Mucosa of stomach (tissue), 1 donor: ENCODE measurements around the gene BANF2.

Experiments used
- H3K27me3 ChIP-seq: one replicate; pipeline ENCODE4 v1.7.0; 2013; ENCODE audit warnings: mild to moderate bottlenecking, low read length; ENCODE audit not compliant: control insufficient read depth, insufficient read depth
- H3K36me3 ChIP-seq: one replicate; pipeline ENCODE4 v1.7.0; 2013; ENCODE audit warnings: low read length; ENCODE audit not compliant: control insufficient read depth, insufficient read depth
- H3K4me1 ChIP-seq: one replicate; pipeline ENCODE4 v1.7.0; 2013; ENCODE audit warnings: mild to moderate bottlenecking, low read length; ENCODE audit not compliant: control insufficient read depth, insufficient read depth
- H3K4me3 ChIP-seq: one replicate; pipeline ENCODE4 v1.7.0; 2013; ENCODE audit warnings: low read length
- H3K9ac ChIP-seq: one replicate; pipeline ENCODE4 v1.7.0; 2013; ENCODE audit warnings: mild to moderate bottlenecking, low read length, moderate library complexity
- H3K9me3 ChIP-seq: one replicate; pipeline ENCODE4 v1.7.0; 2013; ENCODE audit warnings: mild to moderate bottlenecking, low read length, moderate library complexity; ENCODE audit not compliant: control insufficient read depth
- donor health status: Pancreatic carcinoma.

BANF2 gene

DNA sequence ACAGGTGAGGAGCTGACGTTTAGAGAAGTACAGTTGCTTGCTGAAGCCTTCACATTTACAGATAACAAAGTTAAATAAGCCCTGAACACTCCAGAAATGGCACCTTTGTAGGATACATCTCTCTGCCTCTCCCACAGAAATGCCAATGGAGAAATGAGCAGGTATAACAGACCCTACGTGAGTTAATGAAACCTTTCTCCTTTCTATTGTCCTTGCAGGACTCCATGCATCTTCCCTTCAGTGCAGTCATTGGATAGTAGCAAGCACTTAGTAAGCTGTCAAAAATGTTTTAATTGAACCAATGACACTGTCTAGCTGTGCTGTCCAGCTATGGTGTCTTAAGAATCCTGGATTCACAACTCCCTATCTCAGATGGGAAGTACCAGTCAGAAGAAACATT is 9.6 kb upstream of the BANF2 start:
- Histone ChIP-seq H3K9me3 (peaks cover 9% of the 10 kb centered on the region), H3K27me3 (peaks cover 3% of the 10 kb centered on the region), H3K4me3 (no peak overlapping the region), H3K9ac (no peak overlapping the region), H3K36me3 (no peaks in the 10 kb centered on the region), H3K4me1 (peaks cover 9% of the 10 kb centered on the region)

DNA sequence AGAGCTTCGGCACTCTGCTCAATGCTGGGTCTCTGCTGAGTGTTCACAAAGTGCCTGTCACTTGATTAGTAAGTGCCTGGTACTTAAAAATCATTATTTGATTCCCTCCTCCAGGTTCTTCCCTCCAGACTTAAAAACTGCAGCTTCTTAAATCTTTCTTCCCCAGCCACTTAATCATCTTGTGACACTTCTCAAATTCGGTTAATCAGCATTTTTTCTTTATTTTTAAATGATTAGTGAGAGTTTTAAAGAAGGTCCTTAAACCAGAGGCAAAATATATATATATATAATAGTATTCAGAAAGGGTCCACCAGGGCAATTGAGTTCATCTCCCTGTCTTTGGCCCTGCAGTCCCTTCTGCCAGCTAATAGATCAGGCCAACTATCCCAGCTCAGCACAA is 8.0 kb upstream of the BANF2 start:
- Histone ChIP-seq H3K4me1 (peaks cover 6% of the 10 kb centered on the region), H3K36me3 (no peaks in the 10 kb centered on the region), H3K9me3 (peaks cover 5% of the 10 kb centered on the region), H3K4me3 (no peak overlapping the region), H3K27me3 (peaks cover 3% of the 10 kb centered on the region), H3K9ac (no peak overlapping the region)

DNA sequence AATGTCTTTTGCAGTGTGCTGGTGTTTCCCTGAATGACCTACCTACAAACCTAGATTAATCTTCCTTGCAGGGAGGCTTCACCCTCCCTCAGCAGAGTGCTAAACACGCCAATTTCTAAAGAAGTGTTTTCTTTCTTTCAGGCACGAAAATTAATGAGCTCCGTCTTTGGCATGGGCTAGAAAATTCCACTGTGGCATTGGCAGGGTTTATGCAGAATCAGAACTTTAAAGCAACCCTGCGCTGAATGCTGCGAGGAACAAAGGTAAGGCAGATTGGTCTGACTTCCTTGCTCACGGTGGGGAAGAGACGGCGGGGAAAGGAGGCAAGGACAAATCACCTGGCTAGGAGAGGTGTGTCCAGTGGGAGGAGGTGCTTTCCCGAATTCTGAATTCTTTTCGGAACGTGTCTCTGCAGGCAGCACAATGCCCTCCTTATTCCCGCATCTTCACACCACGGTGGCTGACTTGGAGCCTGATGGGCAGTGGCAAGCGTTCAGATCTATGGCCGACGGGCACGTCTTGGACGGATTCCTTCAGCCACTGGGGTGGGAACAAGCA is 6.2 kb upstream of the BANF2 start:
- Histone ChIP-seq H3K4me3 (no peak overlapping the region), H3K9me3 (no peaks in the 10 kb centered on the region), H3K27me3 (peaks cover 3% of the 10 kb centered on the region), H3K9ac (no peak overlapping the region), H3K36me3 (no peaks in the 10 kb centered on the region), H3K4me1 (peaks cover 10% of the 10 kb centered on the region)

DNA sequence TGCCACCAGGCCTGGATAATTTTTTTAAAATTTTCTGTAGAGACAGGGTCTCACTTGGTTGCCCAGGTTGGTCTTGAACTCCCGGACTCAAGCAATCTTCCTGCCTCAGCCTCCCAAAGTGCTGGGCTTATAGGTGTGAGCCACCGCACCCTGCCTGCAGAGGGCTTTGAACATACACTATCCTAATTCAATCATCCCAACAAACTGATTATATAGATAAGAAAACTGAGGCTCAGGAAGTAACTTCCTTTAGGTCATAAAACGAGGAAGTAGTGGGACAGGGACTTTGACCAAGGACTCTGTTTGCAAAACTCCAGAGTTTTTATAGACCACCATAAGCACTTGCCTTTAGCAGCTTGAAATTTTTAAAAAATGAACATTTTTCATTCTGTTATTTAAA is 5.0 kb upstream of the BANF2 start:
- peaks cover 17% of the 10 kb centered on the region for H3K4me1 ChIP-seq
- H3K27me3 ChIP-seq: peaks cover 3% of the 10 kb centered on the region
- no peak overlapping the region for H3K4me3 ChIP-seq
- H3K36me3 ChIP-seq: no peaks in the 10 kb centered on the region
- no peaks in the 10 kb centered on the region for H3K9me3 ChIP-seq
- H3K9ac ChIP-seq: no peak overlapping the region

DNA sequence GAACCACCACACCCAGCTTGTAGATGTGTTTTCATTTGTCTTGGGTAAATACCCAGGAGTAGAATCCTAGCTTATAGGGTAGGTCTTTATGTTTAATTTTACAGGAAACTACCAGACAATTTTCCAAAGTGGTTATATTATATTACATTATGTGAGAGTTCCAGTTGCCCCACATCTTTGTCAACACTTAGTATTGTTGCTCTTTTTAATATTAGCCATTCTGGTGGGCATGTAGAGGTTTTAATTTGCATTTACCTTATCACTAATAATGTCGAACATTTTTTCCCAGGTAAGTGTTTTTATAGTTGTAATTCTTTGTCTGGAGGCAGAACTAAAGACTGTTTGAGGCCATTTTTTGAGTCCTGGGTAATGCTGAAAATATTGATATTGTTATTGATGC is 3.5 kb upstream of the BANF2 start:
- H3K4me3 ChIP-seq: no peak overlapping the region
- no peaks in the 10 kb centered on the region for H3K9me3 ChIP-seq
- peaks cover 3% of the 10 kb centered on the region for H3K27me3 ChIP-seq
- no peak overlapping the region for H3K9ac ChIP-seq
- H3K4me1 ChIP-seq: peaks cover 25% of the 10 kb centered on the region
- no peaks in the 10 kb centered on the region for H3K36me3 ChIP-seq

DNA sequence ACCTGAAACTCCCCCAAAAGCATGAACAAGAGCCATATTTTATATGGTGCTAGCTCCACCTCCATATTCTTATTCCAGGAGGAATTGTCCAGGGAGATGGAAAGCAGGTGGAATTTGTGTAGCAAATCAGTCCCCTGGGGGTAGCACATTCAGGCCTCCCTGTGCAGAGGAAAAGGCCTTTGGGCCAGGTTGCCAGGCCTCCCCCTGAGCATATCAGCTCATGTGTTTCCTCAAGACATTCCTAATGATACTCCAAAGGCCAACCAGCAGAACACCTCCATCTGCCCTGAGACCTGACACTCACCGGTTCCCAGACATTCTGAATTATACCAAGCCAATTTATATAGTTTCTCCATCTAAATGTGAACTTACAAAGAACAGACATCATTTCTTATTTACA is 2.6 kb upstream of the BANF2 start:
- H3K9me3 ChIP-seq: no peaks in the 10 kb centered on the region
- H3K4me3 ChIP-seq: no peak overlapping the region
- peaks cover 3% of the 10 kb centered on the region for H3K27me3 ChIP-seq
- H3K4me1 ChIP-seq: peaks cover 25% of the 10 kb centered on the region
- no peak overlapping the region for H3K9ac ChIP-seq
- no peaks in the 10 kb centered on the region for H3K36me3 ChIP-seq

DNA sequence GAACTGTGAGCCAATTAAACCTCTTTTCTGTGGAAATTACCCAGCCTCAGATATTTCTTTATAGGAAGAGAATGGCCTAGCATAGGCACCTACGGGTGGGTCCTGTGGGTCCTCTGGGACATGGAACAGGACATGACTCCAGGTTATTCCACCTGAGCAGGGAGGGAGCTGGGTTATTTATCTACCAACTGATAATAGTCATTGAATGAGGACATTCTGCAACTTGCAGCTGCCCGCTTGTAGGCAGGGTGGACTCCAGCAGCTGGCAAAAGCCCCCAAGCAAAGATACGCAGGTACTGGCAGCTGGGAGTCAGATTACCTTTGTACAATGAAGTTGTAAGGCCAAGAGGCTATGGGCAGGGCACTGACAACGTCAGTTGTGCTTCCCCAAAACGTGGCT is 1.4 kb upstream of the BANF2 start:
- no peak overlapping the region for H3K4me3 ChIP-seq
- peaks cover 3% of the 10 kb centered on the region for H3K27me3 ChIP-seq
- H3K36me3 ChIP-seq: no peaks in the 10 kb centered on the region
- H3K4me1 ChIP-seq: peaks cover 20% of the 10 kb centered on the region
- H3K9me3 ChIP-seq: no peaks in the 10 kb centered on the region
- H3K9ac ChIP-seq: no peak overlapping the region

DNA sequence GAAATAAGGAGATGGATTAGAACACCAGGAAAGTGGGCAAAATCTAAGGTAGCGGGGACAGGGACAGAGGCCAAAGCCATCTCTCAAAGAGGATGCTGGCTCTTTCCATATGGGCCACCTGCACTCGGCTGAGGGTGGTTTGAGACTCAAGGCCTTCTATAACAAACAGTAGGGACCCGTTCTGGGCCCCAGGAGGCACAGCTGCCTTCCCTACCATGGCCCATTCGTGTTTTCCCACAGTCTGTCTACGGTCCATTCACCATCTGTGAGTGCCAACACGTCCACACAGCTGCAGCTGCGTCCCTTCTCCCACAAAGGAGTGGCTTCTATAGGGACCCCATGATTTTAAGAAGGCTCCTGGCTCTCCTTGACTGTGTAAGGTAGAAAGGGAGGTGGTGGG is 871 bp downstream of the BANF2 start:
- no peak overlapping the region for H3K4me3 ChIP-seq

DNA sequence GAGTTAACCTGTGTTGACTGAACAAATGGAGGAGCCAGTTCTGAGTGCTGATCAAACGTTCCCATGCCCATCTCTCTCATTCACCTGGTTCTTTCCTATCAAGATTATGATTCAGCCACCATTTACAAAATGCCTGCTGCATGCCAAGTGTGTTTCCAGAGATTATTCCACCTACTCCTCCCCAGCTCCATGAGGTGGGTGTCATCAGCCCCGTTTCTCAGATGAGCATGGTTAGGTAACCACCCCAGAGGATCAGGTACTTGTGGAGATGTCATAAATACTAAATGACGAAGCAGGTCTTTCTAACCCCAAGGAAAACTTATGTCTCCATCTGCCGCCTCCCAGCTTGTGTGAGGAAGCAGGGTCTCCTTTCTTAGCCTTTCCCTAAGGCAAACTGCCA is 2.1 kb downstream of the BANF2 start:
- Histone ChIP-seq H3K27me3 (no peaks in the 10 kb centered on the region), H3K9ac (no peak overlapping the region), H3K4me1 (peaks cover 19% of the 10 kb centered on the region)

More for the DNA sequence above, 871 bp downstream of the BANF2 start:
- Histone ChIP-seq H3K4me1 (peaks cover 19% of the 10 kb centered on the region), H3K27me3 (no peaks in the 10 kb centered on the region), H3K36me3 (no peaks in the 10 kb centered on the region), H3K9ac (no peak overlapping the region), H3K9me3 (no peaks in the 10 kb centered on the region)

DNA sequence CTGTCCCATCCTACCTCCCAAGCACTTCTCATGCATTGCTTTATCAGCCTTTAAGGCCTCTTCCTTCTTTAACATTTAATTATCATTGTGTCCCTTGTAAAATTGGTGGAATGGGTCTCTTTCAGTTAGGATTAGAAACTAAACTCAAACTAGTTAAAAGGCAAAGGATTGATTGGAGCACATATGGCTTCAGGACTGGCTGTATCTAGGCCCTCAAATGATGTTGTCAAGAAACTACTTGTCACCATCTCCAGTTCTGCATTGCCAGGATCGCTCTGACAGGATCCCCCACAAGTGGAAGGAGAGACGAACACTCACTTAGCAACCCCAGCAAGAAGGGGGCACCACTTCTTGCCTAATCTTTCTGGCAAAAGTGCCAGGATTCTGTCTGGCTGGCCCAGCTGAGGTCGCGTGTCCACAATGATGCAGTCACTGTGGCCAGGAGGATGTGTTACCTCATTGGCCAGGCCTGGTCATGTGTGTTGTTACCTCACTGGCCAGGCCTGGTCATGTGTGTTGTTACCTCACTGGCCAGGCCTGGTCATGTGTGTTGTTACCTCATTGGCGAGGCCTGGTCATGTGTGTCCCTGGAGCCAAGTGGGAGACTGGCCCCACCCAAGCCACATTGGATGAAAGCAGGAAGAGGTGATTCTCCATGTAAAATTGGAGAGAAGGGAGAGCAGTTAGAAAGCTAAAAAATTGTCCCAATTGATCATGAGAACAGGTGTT is 5.0 kb downstream of the BANF2 start:
- Histone ChIP-seq H3K36me3 (no peaks in the 10 kb centered on the region), H3K9ac (no peak overlapping the region), H3K4me1 (peaks cover 24% of the 10 kb centered on the region), H3K27me3 (no peaks in the 10 kb centered on the region), H3K4me3 (no peak overlapping the region), H3K9me3 (no peaks in the 10 kb centered on the region)

More for the DNA sequence above, 2.1 kb downstream of the BANF2 start:
- H3K4me3 ChIP-seq: no peak overlapping the region
- no peaks in the 10 kb centered on the region for H3K36me3 ChIP-seq
- H3K9me3 ChIP-seq: no peaks in the 10 kb centered on the region

DNA sequence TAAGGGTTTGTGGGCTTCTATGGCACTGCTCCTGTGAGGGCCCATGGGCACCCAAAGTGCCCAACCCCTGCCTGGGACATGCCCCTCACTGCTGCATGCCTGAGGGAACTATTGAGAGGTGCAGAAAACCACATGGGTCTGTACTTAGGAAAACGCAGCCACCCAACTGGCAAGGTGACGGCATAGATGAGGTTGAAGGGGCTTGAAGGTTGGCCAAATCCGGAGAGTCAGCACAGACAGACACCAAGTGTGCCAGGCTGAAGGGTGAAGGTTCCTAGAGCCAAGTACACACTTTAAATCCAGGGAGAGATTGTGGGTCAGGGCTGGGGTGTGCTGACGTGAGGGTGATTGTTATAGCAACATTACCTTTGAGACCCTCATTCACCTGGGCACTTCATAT is 6.2 kb downstream of the BANF2 start:
- Histone ChIP-seq H3K9ac (no peak overlapping the region), H3K4me1 (peaks cover 27% of the 10 kb centered on the region), H3K36me3 (no peaks in the 10 kb centered on the region), H3K27me3 (no peaks in the 10 kb centered on the region), H3K4me3 (no peak overlapping the region), H3K9me3 (no peaks in the 10 kb centered on the region)

DNA sequence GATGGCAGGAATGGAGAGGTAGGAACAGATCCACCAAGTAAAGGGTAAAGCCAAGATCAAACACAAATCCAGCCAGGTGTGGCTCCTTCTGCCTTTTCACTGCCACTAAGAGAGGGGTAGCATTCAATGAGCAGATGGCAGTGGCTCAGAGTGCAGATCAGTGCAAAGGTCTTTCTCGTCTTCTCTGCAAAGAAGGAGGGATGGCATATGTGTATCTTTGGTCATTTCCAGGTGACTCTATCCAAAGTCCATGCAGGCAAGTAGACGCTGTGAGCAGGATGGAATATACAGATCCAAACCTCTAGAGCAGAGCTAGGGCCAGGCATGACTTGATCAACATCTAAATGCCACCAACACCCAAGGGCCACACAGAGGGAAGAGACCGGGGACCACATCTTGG is 6.9 kb downstream of the BANF2 start:
- H3K4me3 ChIP-seq: no peak overlapping the region
- H3K9me3 ChIP-seq: no peaks in the 10 kb centered on the region
- H3K4me1 ChIP-seq: peaks cover 34% of the 10 kb centered on the region
- H3K27me3 ChIP-seq: no peaks in the 10 kb centered on the region
- no peaks in the 10 kb centered on the region for H3K36me3 ChIP-seq
- no peak overlapping the region for H3K9ac ChIP-seq
